Naive thymus-derived CD4-positive, alpha-beta T cell (primary cell): ENCODE data around the gene LTF. TPM values are rescaled to one million over a fixed set of nuclear protein-coding genes. Genes with fewer than 3 reads are reported as not detected.

Source experiments
- ATAC-seq: fragments of 150-1000 bp; cut with Tn5 transposase; 2 replicates; pipeline ENCODE4 v1.10.0; 2021; ENCODE audit warnings: mild to moderate bottlenecking, moderate library complexity
- CTCF ChIA-PET: fragments of 350-600 bp; sonication (Branson Sonifier 250); formaldehyde crosslinking; loops from one replicate; lab custom pipeline; 2021; ENCODE audit warnings: antibody characterized with exemption; lab: Charles Lee
- POLR2A ChIA-PET: fragments of 350-600 bp; sonication (Branson Sonifier 250); formaldehyde crosslinking; loops from one replicate; lab custom pipeline; 2021; ENCODE audit warnings: antibody characterized with exemption, inconsistent platforms; lab: Charles Lee
- DNase-seq, 9 donors: peaks; one replicate each; pipeline versions ENCODE4 v3.0.0 to v3.0.0-alpha.2; 2020 to 2022; ENCODE audit warnings: mixed read lengths in 1 of 9
- H3K27ac ChIP-seq: one replicate; pipeline ENCODE4 v1.7.0; 2013; ENCODE audit warnings: mild to moderate bottlenecking, low read depth, low read length, moderate library complexity
- H3K27me3 ChIP-seq, 2 donors: one replicate each; pipeline ENCODE4 v1.7.0; 2013; ENCODE audit warnings: low read length in 2 of 2, mild to moderate bottlenecking in 2 of 2, moderate library complexity in 2 of 2; ENCODE audit not compliant: control insufficient read depth in 2 of 2, insufficient read depth in 2 of 2
- H3K36me3 ChIP-seq, 3 experiments: 1 replicate in 2 of 3; 2 replicates in 1 of 3; pipeline ENCODE4 v1.7.0; 2013; ENCODE audit warnings: low read length in 3 of 3, mild to moderate bottlenecking in 3 of 3, moderate library complexity in 1 of 3; ENCODE audit not compliant: insufficient read depth in 3 of 3, control insufficient read depth in 2 of 3
- H3K4me1 ChIP-seq, 2 donors: one replicate each; pipeline ENCODE4 v1.7.0; 2013; ENCODE audit warnings: low read length in 2 of 2, mild to moderate bottlenecking in 2 of 2, moderate library complexity in 1 of 2; ENCODE audit not compliant: control insufficient read depth in 2 of 2, insufficient read depth in 2 of 2
- H3K4me3 ChIP-seq: 2 replicates; pipeline ENCODE4 v1.7.0; 2013; ENCODE audit warnings: mild to moderate bottlenecking, low read length
- H3K9me3 ChIP-seq, 3 experiments: 1 replicate in 2 of 3; 2 replicates in 1 of 3; pipeline ENCODE4 v1.7.0; 2013; ENCODE audit warnings: low read length in 3 of 3; ENCODE audit not compliant: control insufficient read depth in 2 of 3
- H3K27ac Mint-ChIP-seq, 9 donors: one replicate each; pipeline ENCODE4 v1.8.0; 2020 to 2022; ENCODE audit warnings: mixed read lengths in 9 of 9, mild to moderate bottlenecking in 8 of 9, moderate library complexity in 5 of 9, inconsistent platforms in 2 of 9
- H3K27me3 Mint-ChIP-seq, 5 donors: one replicate each; pipeline ENCODE4 v1.8.0; 2021 to 2022; ENCODE audit warnings: mixed read lengths in 5 of 5, mild to moderate bottlenecking in 1 of 5
- H3K36me3 Mint-ChIP-seq, 5 donors: one replicate each; pipeline ENCODE4 v1.8.0; 2020 to 2022; ENCODE audit warnings: mixed read lengths in 5 of 5, mild to moderate bottlenecking in 3 of 5, inconsistent platforms in 1 of 5
- H3K4me1 Mint-ChIP-seq, 7 donors: one replicate each; pipeline ENCODE4 v1.8.0; 2020 to 2022; ENCODE audit warnings: mixed read lengths in 7 of 7, mild to moderate bottlenecking in 3 of 7, inconsistent platforms in 1 of 7
- H3K4me3 Mint-ChIP-seq, 10 donors: one replicate each; pipeline ENCODE4 v1.8.0; 2020 to 2022; ENCODE audit warnings: mild to moderate bottlenecking in 10 of 10, mixed read lengths in 10 of 10, moderate library complexity in 6 of 10, inconsistent platforms in 2 of 10
- H3K9me3 Mint-ChIP-seq, 11 donors: one replicate each; pipeline ENCODE4 v1.8.0; 2020 to 2022; ENCODE audit warnings: mixed read lengths in 11 of 11, mild to moderate bottlenecking in 4 of 11, inconsistent platforms in 1 of 11, moderate library complexity in 1 of 11
- intact Hi-C, 2 donors: fragments of 100-400 bp; cut with micrococcal nuclease; formaldehyde crosslinking; loops; one replicate each; pipeline ENCODE4 v1.15.1; 2023
- polyA plus RNA-seq, 2 donors: library from polyadenylated mRNA; unstranded; fragments of 300-500 nt; fragmentation: Illumina TruSeq; gene quantifications; one replicate each; pipeline ENCODE4 v1.2.3, GENCODE V29; 2021
- total RNA-seq, 6 experiments: library from RNA in 5 of 6; stranded (reverse) in 5 of 6; gene quantifications; 1 replicate in 5 of 6; 2 replicates in 1 of 6; pipeline ENCODE4 v1.2.3 and lab custom pipeline; 2021 to 2026

LTF gene
- total and polyA plus RNA-seq, 7 experiments from 2014 or later, result 0.78 TPM; not detected in 6

GRCh38 chr3:46423588-46423987 lies 41.1 kb downstream of the LTF start:
- Mint-ChIP-seq H3K4me1 (peaks cover 4 to 13% (median 11%) of the 10 kb centered on the region in 7 donors), H3K9me3 (peaks cover 0 to 2% (median 0%) of the 10 kb centered on the region in 11 donors), H3K27ac (no peak overlapping the region), H3K4me3 (no peak overlapping the region), H3K36me3 (no peaks in the 10 kb centered on the region), H3K27me3 (peaks cover 0 to 7% (median 0%) of the 10 kb centered on the region in 5 donors)
- no peak overlapping the region for H3K27ac ChIP-seq
- POLR2A ChIA-PET, result no interaction called here
- no peaks in the 10 kb centered on the region for H3K27me3 ChIP-seq
- no peaks in the 10 kb centered on the region for H3K9me3 ChIP-seq
- CTCF ChIA-PET, result no interaction called here
- DNase-seq, result no peak
- intact Hi-C loops, result no loop called here
- no peak for ATAC-seq
- no peaks in the 10 kb centered on the region for H3K36me3 ChIP-seq
- no peak overlapping the region for H3K4me3 ChIP-seq
- peaks cover 0 to 5% of the 10 kb centered on the region in 2 donors for H3K4me1 ChIP-seq

- H3K4me3 Mint-ChIP-seq, result no peak overlapping the region
- Histone ChIP-seq H3K27me3 (no peaks in the 10 kb centered on the region), H3K4me1 (peaks cover 0 to 5% of the 10 kb centered on the region in 2 donors), H3K4me3 (no peak overlapping the region), H3K27ac (no peak overlapping the region), H3K9me3 (no peaks in the 10 kb centered on the region), H3K36me3 (no peaks in the 10 kb centered on the region)
- H3K36me3 Mint-ChIP-seq, result no peaks in the 10 kb centered on the region
- CTCF ChIA-PET, result no interaction called here
- H3K27me3 Mint-ChIP-seq, result peaks cover 0 to 2% (median 0%) of the 10 kb centered on the region in 5 donors
- ATAC-seq, result no peak
- no peak for DNase-seq
- H3K9me3 Mint-ChIP-seq, result peaks cover 0 to 2% (median 0%) of the 10 kb centered on the region in 11 donors
- peaks cover 4 to 13% (median 11%) of the 10 kb centered on the region in 7 donors for H3K4me1 Mint-ChIP-seq
- POLR2A ChIA-PET, result no interaction called here
- intact Hi-C loops, result no loop called here
- no peak overlapping the region for H3K27ac Mint-ChIP-seq
Measured at GRCh38 chr3:46422617-46423016, 42.1 kb downstream of the LTF start.

GRCh38 chr3:46420931-46421330 lies 43.8 kb downstream of the LTF start:
- Mint-ChIP-seq H3K4me1 (peaks cover 0 to 6% (median under 1%) of the 10 kb centered on the region in 7 donors), H3K4me3 (no peak overlapping the region), H3K36me3 (no peaks in the 10 kb centered on the region), H3K27me3 (peaks cover 0 to 3% (median 0%) of the 10 kb centered on the region in 5 donors), H3K9me3 (peaks cover 0 to 2% (median 0%) of the 10 kb centered on the region in 11 donors), H3K27ac (no peak overlapping the region)
- H3K4me1 ChIP-seq, result no peaks in the 10 kb centered on the region
- H3K27ac ChIP-seq, result no peak overlapping the region
- DNase-seq (no peak), ATAC-seq (no peak)
- H3K36me3 ChIP-seq, result no peaks in the 10 kb centered on the region
- H3K4me3 ChIP-seq, result no peak overlapping the region
- POLR2A ChIA-PET, result no interaction called here
- no peaks in the 10 kb centered on the region for H3K27me3 ChIP-seq
- CTCF ChIA-PET, result no interaction called here
- intact Hi-C loops, result no loop called here
- no peaks in the 10 kb centered on the region for H3K9me3 ChIP-seq

- POLR2A ChIA-PET, result no interaction called here
Measured at GRCh38 chr3:46419816-46420215, 44.9 kb downstream of the LTF start.

GRCh38 chr3:46417841-46418611 lies 46.7 kb downstream of the LTF start:
- intact Hi-C loops, result no loop called here
- no peak overlapping the region for H3K27ac ChIP-seq
- no peaks in the 10 kb centered on the region for H3K27me3 ChIP-seq
- Mint-ChIP-seq H3K36me3 (no peaks in the 10 kb centered on the region), H3K4me3 (no peak overlapping the region), H3K27me3 (peaks cover 0 to 9% (median 0%) of the 10 kb centered on the region in 5 donors), H3K9me3 (peaks cover 0 to 2% (median 0%) of the 10 kb centered on the region in 11 donors), H3K4me1 (peaks cover 0 to 10% (median 0%) of the 10 kb centered on the region in 7 donors), H3K27ac (no peak overlapping the region)
- ChIA-PET CTCF (no interaction called here), POLR2A (no interaction called here)
- DNase-seq (no peak), ATAC-seq (no peak)
- H3K4me3 ChIP-seq, result no peak overlapping the region
- H3K36me3 ChIP-seq, result no peaks in the 10 kb centered on the region
- no peaks in the 10 kb centered on the region for H3K4me1 ChIP-seq
- no peaks in the 10 kb centered on the region for H3K9me3 ChIP-seq

More at GRCh38 chr3:46419816-46420215, 44.9 kb downstream of the LTF start:
- Histone ChIP-seq H3K27ac (no peak overlapping the region), H3K27me3 (no peaks in the 10 kb centered on the region), H3K4me1 (no peaks in the 10 kb centered on the region), H3K4me3 (no peak overlapping the region), H3K9me3 (no peaks in the 10 kb centered on the region), H3K36me3 (no peaks in the 10 kb centered on the region)
- H3K9me3 Mint-ChIP-seq, result peaks cover 0 to 2% (median 0%) of the 10 kb centered on the region in 11 donors
- H3K36me3 Mint-ChIP-seq, result no peaks in the 10 kb centered on the region
- intact Hi-C loops, result no loop called here
- CTCF ChIA-PET, result no interaction called here
- peaks cover 0 to 7% (median 0%) of the 10 kb centered on the region in 5 donors for H3K27me3 Mint-ChIP-seq
- peaks cover 0 to 10% (median 0%) of the 10 kb centered on the region in 7 donors for H3K4me1 Mint-ChIP-seq
- no peak overlapping the region for H3K4me3 Mint-ChIP-seq
- DNase-seq, result no peak
- no peak for ATAC-seq
- no peak overlapping the region for H3K27ac Mint-ChIP-seq

- Mint-ChIP-seq H3K4me3 (no peak overlapping the region), H3K36me3 (no peaks in the 10 kb centered on the region), H3K27me3 (peaks cover 0 to 9% (median 0%) of the 10 kb centered on the region in 5 donors), H3K9me3 (peaks cover 0 to 2% (median 0%) of the 10 kb centered on the region in 11 donors), H3K4me1 (peaks cover 0 to 10% (median 0%) of the 10 kb centered on the region in 7 donors), H3K27ac (no peak overlapping the region)
- DNase-seq, result no peak
- ChIA-PET POLR2A (no interaction called here), CTCF (no interaction called here)
- Histone ChIP-seq H3K9me3 (no peaks in the 10 kb centered on the region), H3K4me1 (no peaks in the 10 kb centered on the region), H3K4me3 (no peak overlapping the region), H3K27ac (no peak overlapping the region), H3K36me3 (no peaks in the 10 kb centered on the region), H3K27me3 (no peaks in the 10 kb centered on the region)
- ATAC-seq, result no peak
- intact Hi-C loops, result no loop called here
Measured at GRCh38 chr3:46416811-46417510, 47.7 kb downstream of the LTF start.
